Psoas muscle (tissue), 8 donors: Measurements from ENCODE around the gene ADAMTS15. TPM values are rescaled to one million over a fixed set of nuclear protein-coding genes. Genes with fewer than 3 reads are reported as not detected.
A peak's percentile ranks its signal among the peaks of the same experiment; 100 is the strongest.

Experiments used
- ATAC-seq, 4 donors: fragments of 200-7000 bp; cut with Tn5 transposase; one replicate each; pipeline ENCODE4 v1.9.1; 2020; ENCODE audit warnings: moderate library complexity in 3 of 4, mild to moderate bottlenecking in 2 of 4
- DNase-seq, 2 donors: peaks; one replicate each; pipeline ENCODE4 v3.0.0-alpha.2; 2020
- H3K27ac ChIP-seq: fragments of 200-600 bp; one replicate; pipeline ENCODE4 v1.8.0; 2022
- H3K27me3 ChIP-seq, 3 donors: fragments of 200-600 bp in 1 of 3; one replicate each; pipeline versions ENCODE4 v1.6.1 to v1.8.0; 2013 to 2022; ENCODE audit warnings: low read length in 2 of 3, mild to moderate bottlenecking in 2 of 3, moderate library complexity in 1 of 3; ENCODE audit not compliant: insufficient read depth in 3 of 3
- H3K36me3 ChIP-seq, 2 donors: fragments of 200-600 bp in 1 of 2; one replicate each; pipeline versions ENCODE4 v1.6.1 to v1.8.0; 2013 to 2022; ENCODE audit warnings: low read depth in 1 of 2, mild to moderate bottlenecking in 1 of 2, moderate library complexity in 1 of 2; ENCODE audit not compliant: insufficient read depth in 1 of 2
- H3K4me1 ChIP-seq: fragments of 200-600 bp; one replicate; pipeline ENCODE4 v1.8.0; 2022
- H3K4me3 ChIP-seq: fragments of 200-600 bp; one replicate; pipeline ENCODE4 v1.8.0; 2022; ENCODE audit warnings: mild to moderate bottlenecking
- H3K9me3 ChIP-seq: fragments of 200-600 bp; one replicate; pipeline ENCODE4 v1.8.0; 2022
- WGBS, 3 donors: extraction: QIAGEN DNeasy Blood & Tissue Kit; methylation state at CpG; one replicate each; pipeline versions ENCODE4 v1.1.6 to v1.1.7; 2013; 5-methylcytosine and 5-hydroxymethylcytosine counted together
- intact Hi-C, 2 donors: fragments of 100-400 bp; cut with DNase I; formaldehyde crosslinking; loops; one replicate each; pipeline versions ENCODE4 v1.11.0 to v1.14.2; 2022
- polyA plus RNA-seq, 3 donors: library from polyadenylated mRNA; stranded (reverse); fragments of 200-250 nt; gene quantifications; one replicate each; pipeline ENCODE4 v1.2.3, GENCODE V29; 2013
- total RNA-seq, 4 donors: library from RNA; stranded (reverse); fragmentation: NEBNext Ultra II Directional in 2 of 4; extraction: Animal tissue kit (Norgen Biotek cat#: 25700) in 2 of 4; gene quantifications; one replicate each; pipeline versions ENCODE4 v1.2.1 to v1.2.4, GENCODE V29; 2021 to 2023
- TF ChIP-seq, protein P1 (sequence below): fragments of 200-600 bp; IDR thresholded peaks from one replicate; pipeline ENCODE4 v1.8.0; 2022; ENCODE audit warnings: antibody characterized with exemption
- donor health status: healthy with polysubstance abuse.
- donor health status: DM: no; HTN: no; CAD: no; lungs with moderate emphysema.
- donor health status: Bipolar disorder and iron deficiency.
- donor health status: healthy.
- donor health status: DM: yes; HTN: yes; CAD: no.
- donor health status: DM: no; HTN: no; CAD: no.
- donor health status: DM: no; HTN: no; CAD: no.
- donor health status: DM: yes; HTN: yes; CAD: no.

ADAMTS15 gene
- total and polyA plus RNA-seq, 7 donors, result 0.66 to 3.1 (median 1.6) TPM

DNA sequence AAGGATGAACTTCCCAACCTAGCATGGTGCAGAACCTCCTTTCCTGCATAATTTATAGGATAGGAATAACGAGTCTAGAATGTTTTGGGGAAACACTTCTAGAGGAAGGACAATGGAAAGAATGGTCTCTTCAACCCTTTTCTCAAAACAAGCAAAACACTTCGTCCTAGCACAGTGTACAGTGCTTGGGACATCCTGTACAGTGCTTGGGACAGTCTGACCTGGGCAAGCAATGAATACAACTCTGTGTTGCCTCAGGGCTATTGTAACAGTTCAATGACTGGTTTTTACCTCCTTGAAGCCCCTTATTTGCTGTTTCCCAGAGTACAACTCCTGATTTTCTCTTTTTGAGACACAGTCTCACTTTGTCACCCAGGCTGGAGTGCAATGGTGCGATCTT is 18.5 kb upstream of the ADAMTS15 start:
- no peaks in the 10 kb centered on the region for H3K9me3 ChIP-seq
- ATAC-seq (no peak), DNase-seq (no peak)
- H3K4me1 ChIP-seq, result peaks cover 18% of the 10 kb centered on the region
- no peak overlapping the region for H3K4me3 ChIP-seq
- TF ChIP-seq, protein P1, sequence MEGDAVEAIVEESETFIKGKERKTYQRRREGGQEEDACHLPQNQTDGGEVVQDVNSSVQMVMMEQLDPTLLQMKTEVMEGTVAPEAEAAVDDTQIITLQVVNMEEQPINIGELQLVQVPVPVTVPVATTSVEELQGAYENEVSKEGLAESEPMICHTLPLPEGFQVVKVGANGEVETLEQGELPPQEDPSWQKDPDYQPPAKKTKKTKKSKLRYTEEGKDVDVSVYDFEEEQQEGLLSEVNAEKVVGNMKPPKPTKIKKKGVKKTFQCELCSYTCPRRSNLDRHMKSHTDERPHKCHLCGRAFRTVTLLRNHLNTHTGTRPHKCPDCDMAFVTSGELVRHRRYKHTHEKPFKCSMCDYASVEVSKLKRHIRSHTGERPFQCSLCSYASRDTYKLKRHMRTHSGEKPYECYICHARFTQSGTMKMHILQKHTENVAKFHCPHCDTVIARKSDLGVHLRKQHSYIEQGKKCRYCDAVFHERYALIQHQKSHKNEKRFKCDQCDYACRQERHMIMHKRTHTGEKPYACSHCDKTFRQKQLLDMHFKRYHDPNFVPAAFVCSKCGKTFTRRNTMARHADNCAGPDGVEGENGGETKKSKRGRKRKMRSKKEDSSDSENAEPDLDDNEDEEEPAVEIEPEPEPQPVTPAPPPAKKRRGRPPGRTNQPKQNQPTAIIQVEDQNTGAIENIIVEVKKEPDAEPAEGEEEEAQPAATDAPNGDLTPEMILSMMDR, result no peak
- WGBS, 3 donors, result 63 to 73% (median 66%) methylated on average over 3 of the region's 3 CpGs
- H3K27me3 ChIP-seq, result peaks cover 0 to 37% (median 14%) of the 10 kb centered on the region in 3 donors
- no peaks in the 10 kb centered on the region for H3K36me3 ChIP-seq
- intact Hi-C loops, result loop anchor here (5.0 kb wide), 1 partner anchor 218 kb away; no protein-coding TSS in a partner anchor
- no peak overlapping the region for H3K27ac ChIP-seq

DNA sequence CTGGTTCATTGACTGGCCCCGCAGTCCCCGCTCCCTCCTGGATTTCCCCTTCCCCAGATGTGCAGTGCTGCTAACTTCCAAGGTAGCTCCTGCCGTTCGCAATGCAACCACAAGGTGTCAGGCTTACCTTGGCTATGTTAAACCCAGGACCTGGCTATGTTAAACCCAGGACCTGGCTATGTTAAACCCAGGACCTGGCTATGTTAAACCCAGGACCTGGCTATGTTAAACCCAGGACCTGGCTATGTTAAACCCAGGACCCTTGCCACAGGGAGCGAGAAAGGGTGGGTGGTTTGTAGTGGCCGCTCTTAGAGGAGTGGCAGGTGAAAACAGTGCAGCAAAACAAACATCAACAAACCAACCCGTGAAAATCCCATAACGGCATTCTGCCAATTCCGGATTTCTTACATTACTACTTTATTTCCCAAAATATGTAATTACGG is 17.1 kb upstream of the ADAMTS15 start:
- DNase-seq (peak; percentile 64 to 79), ATAC-seq (peak; percentile 63 to 73 (median 68))
- H3K27ac ChIP-seq, result no peak overlapping the region

DNA sequence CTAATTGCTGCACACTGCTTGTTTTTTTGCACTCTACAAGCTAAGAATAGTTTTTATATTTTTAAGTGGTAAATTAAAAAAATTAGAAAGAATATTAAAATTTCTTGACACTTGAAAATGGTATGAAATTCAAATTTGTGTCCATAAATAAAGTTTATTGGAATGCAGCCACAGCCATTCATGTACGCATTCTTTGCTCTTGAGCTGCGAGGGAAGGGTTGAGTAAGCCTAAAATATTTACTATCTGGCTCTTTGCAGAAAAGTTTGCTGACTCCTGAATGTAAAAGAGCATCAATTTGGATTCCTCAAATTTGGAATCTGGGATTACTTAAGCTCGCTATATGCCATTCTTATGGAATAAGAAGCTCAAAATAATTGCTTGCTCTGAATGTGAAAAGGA is 16.6 kb upstream of the ADAMTS15 start:
- peaks cover 25% of the 10 kb centered on the region for H3K4me1 ChIP-seq
- no peaks in the 10 kb centered on the region for H3K9me3 ChIP-seq
- DNase-seq (no peak), ATAC-seq (no peak)
- H3K36me3 ChIP-seq, result no peaks in the 10 kb centered on the region
- TF ChIP-seq, protein P1, result no peak
- H3K4me3 ChIP-seq, result no peak overlapping the region
- intact Hi-C loops, result loop anchor here (1.0 to 5.0 kb wide), 2 partner anchors 220 to 462 kb away; no protein-coding TSS in a partner anchor
- WGBS, 3 donors, result 45 to 78% (median 59%) methylated on average over 3 of the region's 3 CpGs
- H3K27me3 ChIP-seq, result peaks cover 0 to 27% (median 12%) of the 10 kb centered on the region in 3 donors
- H3K27ac ChIP-seq, result no peak overlapping the region

More for the DNA sequence above, 17.1 kb upstream of the ADAMTS15 start:
- peaks cover 0 to 32% (median 14%) of the 10 kb centered on the region in 3 donors for H3K27me3 ChIP-seq
- 7 to 8% (median 8%) methylated on average over 9 to 10 of the region's 10 CpGs for WGBS, 3 donors
- no peaks in the 10 kb centered on the region for H3K9me3 ChIP-seq
- TF ChIP-seq, protein P1, result peak; percentile 69
- intact Hi-C loops, result loop anchor here (1.0 to 5.0 kb wide), 2 partner anchors 219 to 463 kb away; no protein-coding TSS in a partner anchor
- H3K4me1 ChIP-seq, result peaks cover 27% of the 10 kb centered on the region
- no peaks in the 10 kb centered on the region for H3K36me3 ChIP-seq
- H3K4me3 ChIP-seq, result no peak overlapping the region

DNA sequence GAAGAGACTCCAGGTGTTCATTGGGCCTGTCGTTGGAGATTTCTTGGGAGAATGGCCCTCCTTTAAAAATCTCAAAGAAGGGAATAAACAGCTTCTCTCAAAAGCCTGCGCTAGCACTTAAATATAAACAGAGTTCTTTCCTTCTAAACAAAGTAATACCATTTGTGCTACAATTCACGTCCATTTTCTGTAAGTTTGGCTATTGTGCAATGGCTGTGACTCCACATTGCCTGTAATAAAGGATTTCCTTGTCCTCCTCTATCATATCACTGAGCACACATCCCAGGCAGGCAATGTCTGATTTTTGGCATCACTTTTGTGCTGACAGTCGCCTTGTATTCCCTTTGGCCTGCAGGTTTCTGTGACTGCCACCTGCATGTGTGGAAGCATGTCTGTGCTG is 15.1 kb upstream of the ADAMTS15 start:
- WGBS, 3 donors, result 87 to 94% (median 90%) methylated on average over 4 of the region's 4 CpGs
- Histone ChIP-seq H3K27me3 (peaks cover 0 to 15% (median 4%) of the 10 kb centered on the region in 3 donors), H3K4me3 (no peak overlapping the region), H3K9me3 (no peaks in the 10 kb centered on the region), H3K36me3 (no peaks in the 10 kb centered on the region), H3K4me1 (peaks cover 16% of the 10 kb centered on the region), H3K27ac (no peak overlapping the region)
- ATAC-seq, result no peak
- DNase-seq, result no peak
- TF ChIP-seq, protein P1, result no peak
- intact Hi-C loops, result loop anchor here in 1 of 2 donors (5.0 kb wide), 1 partner anchor 221 kb away; no protein-coding TSS in a partner anchor
